Caco-2 (cell line): ENCODE results near the gene XXYLT1. TPM values are rescaled to one million over a fixed set of nuclear protein-coding genes. Genes with fewer than 3 reads are reported as not detected.

Experiments
- BruUV-seq: library from RNA; stranded (reverse); fragments of 400-500 nt; replicated peaks from 2 replicates; lab custom pipeline; 2021; lab: Mats Ljungman, UMichigan
- CTCF ChIA-PET: fragments of 300-600 bp; sonication (Branson Sonifier 250); formaldehyde crosslinking; loops from one replicate; lab custom pipeline; 2022; ENCODE audit warnings: antibody characterized with exemption; lab: Charles Lee
- POLR2A ChIA-PET: fragments of 300-600 bp; sonication (Branson Sonifier 250); formaldehyde crosslinking; loops from one replicate; lab custom pipeline; 2022; ENCODE audit warnings: antibody characterized with exemption; lab: Charles Lee
- DNase-seq, 2 experiments: peaks; one replicate each; pipeline versions ENCODE4 v3.0.0 to v3.0.0-alpha.2; 2020 to 2022
- H3K27me3 ChIP-seq: replicated peaks from 2 replicates; pipeline ENCODE4 v1.6.0; 2011; ENCODE audit warnings: low read length; ENCODE audit not compliant: control insufficient read depth, insufficient read depth
- H3K36me3 ChIP-seq: 2 replicates; pipeline ENCODE4 v1.5.1; 2011; ENCODE audit warnings: low read length; ENCODE audit not compliant: control insufficient read depth, insufficient read depth
- H3K4me1 ChIP-seq: fragments of 250-450 bp; sonication (Bioruptor Pico); 2 replicates; pipeline ENCODE4 v1.5.1; 2020; ENCODE audit warnings: mild to moderate bottlenecking
- H3K4me3 ChIP-seq: 2 replicates; pipeline ENCODE4 v1.5.1; 2011; ENCODE audit warnings: low read depth, mild to moderate bottlenecking, control low read depth, low read length
- H3K9me3 ChIP-seq: fragments of 250-450 bp; sonication (Bioruptor Pico); 2 replicates; pipeline ENCODE4 v1.5.1; 2020; ENCODE audit warnings: mild to moderate bottlenecking, moderate library complexity
- H3K27ac Mint-ChIP-seq: one replicate; pipeline ENCODE4 v1.8.0; 2022; ENCODE audit warnings: mixed read lengths; ENCODE audit not compliant: unreplicated experiment
- H3K27me3 Mint-ChIP-seq: one replicate; pipeline ENCODE4 v1.8.0; 2022; ENCODE audit warnings: mixed read lengths; ENCODE audit not compliant: insufficient read depth, unreplicated experiment
- H3K36me3 Mint-ChIP-seq: one replicate; pipeline ENCODE4 v1.8.0; 2022; ENCODE audit warnings: mild to moderate bottlenecking, mixed read lengths; ENCODE audit not compliant: insufficient read depth, unreplicated experiment
- H3K4me1 Mint-ChIP-seq: one replicate; pipeline ENCODE4 v1.8.0; 2022; ENCODE audit warnings: low read depth, mixed read lengths; ENCODE audit not compliant: unreplicated experiment
- H3K4me3 Mint-ChIP-seq: one replicate; pipeline ENCODE4 v1.8.0; 2022; ENCODE audit warnings: mild to moderate bottlenecking, moderate library complexity, mixed read lengths; ENCODE audit not compliant: unreplicated experiment
- H3K9me3 Mint-ChIP-seq: one replicate; pipeline ENCODE4 v1.8.0; 2022; ENCODE audit warnings: mixed read lengths; ENCODE audit not compliant: unreplicated experiment
- intact Hi-C: fragments of 100-400 bp; cut with micrococcal nuclease; formaldehyde crosslinking; loops from one replicate; pipeline ENCODE4 v1.10.0; 2022; ENCODE audit not compliant: unreplicated experiment
- total RNA-seq: library from RNA; stranded (reverse); gene quantifications from 2 replicates; pipeline ENCODE4 v1.2.3, GENCODE V29; 2022
- TF ChIP-seq, protein P1 (sequence below), 2 experiments: fragments of 200-600 bp in 1 of 2; IDR thresholded peaks; 1 replicate in 1 of 2; 2 replicates in 1 of 2; pipeline versions ENCODE4 v1.5.1 to v1.8.0; 2011 to 2022; ENCODE audit warnings: antibody characterized with exemption in 1 of 2, control low read depth in 1 of 2, inconsistent platforms in 1 of 2, low read depth in 1 of 2, low read length in 1 of 2, mild to moderate bottlenecking in 1 of 2, moderate library complexity in 1 of 2; ENCODE audit not compliant: insufficient read depth in 1 of 2, severe bottlenecking in 1 of 2, unreplicated experiment in 1 of 2

XXYLT1 gene
- total RNA-seq, 1 experiment from 2014 or later, result 14.2 TPM

DNA sequence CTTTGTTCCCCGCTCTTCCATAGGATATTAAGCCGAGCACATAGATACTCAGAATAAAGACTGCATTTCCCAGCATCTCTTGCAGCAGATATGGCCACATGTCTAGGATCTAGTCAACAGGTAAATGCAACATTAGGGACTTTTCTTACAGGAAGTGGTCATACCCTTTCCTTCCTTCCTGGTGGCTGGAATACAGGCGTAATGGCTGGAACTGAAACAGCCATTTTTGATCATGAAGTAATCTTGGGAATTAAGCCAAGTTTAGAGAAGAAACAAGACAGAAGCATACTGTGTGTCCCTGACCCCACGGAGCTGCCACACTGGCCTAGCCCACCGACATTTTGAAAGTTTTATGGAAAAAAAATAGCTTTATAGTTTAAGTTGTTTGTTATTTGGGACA lies 234.0 kb downstream of the XXYLT1 start:
- POLR2A ChIA-PET, result no interaction called here

DNA sequence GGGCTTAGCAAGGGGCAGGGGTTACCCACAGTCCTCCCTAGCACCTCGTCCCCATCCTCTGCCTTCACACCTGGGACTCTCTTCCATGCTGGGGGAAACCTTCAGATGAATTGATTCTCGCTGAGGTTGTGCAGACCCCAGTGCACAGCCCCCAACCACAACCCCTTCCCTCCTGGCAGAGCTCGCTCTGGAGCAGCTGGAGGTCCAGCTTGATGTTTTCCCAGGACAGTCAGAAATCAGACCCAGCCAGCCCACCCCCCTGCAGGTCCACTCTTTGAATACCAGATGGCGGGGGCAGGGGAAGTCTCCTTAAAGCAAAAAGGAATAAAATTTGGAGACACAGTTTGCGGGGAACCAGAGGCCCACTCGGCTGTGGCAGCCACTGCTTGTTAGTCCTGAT lies 234.4 kb downstream of the XXYLT1 start:
- H3K27me3 ChIP-seq, result no peaks in the 10 kb centered on the region
- no peak overlapping the region for H3K4me3 ChIP-seq
- TF ChIP-seq, protein P1, sequence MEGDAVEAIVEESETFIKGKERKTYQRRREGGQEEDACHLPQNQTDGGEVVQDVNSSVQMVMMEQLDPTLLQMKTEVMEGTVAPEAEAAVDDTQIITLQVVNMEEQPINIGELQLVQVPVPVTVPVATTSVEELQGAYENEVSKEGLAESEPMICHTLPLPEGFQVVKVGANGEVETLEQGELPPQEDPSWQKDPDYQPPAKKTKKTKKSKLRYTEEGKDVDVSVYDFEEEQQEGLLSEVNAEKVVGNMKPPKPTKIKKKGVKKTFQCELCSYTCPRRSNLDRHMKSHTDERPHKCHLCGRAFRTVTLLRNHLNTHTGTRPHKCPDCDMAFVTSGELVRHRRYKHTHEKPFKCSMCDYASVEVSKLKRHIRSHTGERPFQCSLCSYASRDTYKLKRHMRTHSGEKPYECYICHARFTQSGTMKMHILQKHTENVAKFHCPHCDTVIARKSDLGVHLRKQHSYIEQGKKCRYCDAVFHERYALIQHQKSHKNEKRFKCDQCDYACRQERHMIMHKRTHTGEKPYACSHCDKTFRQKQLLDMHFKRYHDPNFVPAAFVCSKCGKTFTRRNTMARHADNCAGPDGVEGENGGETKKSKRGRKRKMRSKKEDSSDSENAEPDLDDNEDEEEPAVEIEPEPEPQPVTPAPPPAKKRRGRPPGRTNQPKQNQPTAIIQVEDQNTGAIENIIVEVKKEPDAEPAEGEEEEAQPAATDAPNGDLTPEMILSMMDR (IDR thresholded peaks at IDR 0.05; ENCODE audit: insufficient read depth in 1 of 2, low read depth in 1 of 2, low read length in 1 of 2, severe bottlenecking in 1 of 2, unreplicated experiment in 1 of 2), result no peak
- Mint-ChIP-seq H3K4me1 (peaks cover 20% of the 10 kb centered on the region), H3K27me3 (no peaks in the 10 kb centered on the region), H3K36me3 (no peaks in the 10 kb centered on the region), H3K9me3 (no peaks in the 10 kb centered on the region), H3K4me3 (no peak overlapping the region), H3K27ac (no peak overlapping the region)
- H3K9me3 ChIP-seq, result no peaks in the 10 kb centered on the region
- no TSS peak for BruUV-seq
- H3K4me1 ChIP-seq, result peaks cover 40% of the 10 kb centered on the region
- POLR2A ChIA-PET, result no interaction called here
- H3K36me3 ChIP-seq, result no peaks in the 10 kb centered on the region
- DNase-seq, result no peak
- intact Hi-C loops, result no loop called here
- CTCF ChIA-PET, result no interaction called here

More for the DNA sequence above, 234.0 kb downstream of the XXYLT1 start:
- Mint-ChIP-seq H3K9me3 (no peaks in the 10 kb centered on the region), H3K27me3 (no peaks in the 10 kb centered on the region), H3K4me1 (peaks cover 17% of the 10 kb centered on the region), H3K36me3 (no peaks in the 10 kb centered on the region), H3K27ac (no peak overlapping the region), H3K4me3 (no peak overlapping the region)
- Histone ChIP-seq H3K4me3 (no peak overlapping the region), H3K9me3 (no peaks in the 10 kb centered on the region), H3K4me1 (peaks cover 36% of the 10 kb centered on the region), H3K36me3 (no peaks in the 10 kb centered on the region), H3K27me3 (no peaks in the 10 kb centered on the region)
- TF ChIP-seq, protein P1 (IDR thresholded peaks at IDR 0.05; ENCODE audit: insufficient read depth in 1 of 2, low read depth in 1 of 2, low read length in 1 of 2, severe bottlenecking in 1 of 2, unreplicated experiment in 1 of 2), result no peak
- no peak for DNase-seq
- CTCF ChIA-PET, result no interaction called here
- intact Hi-C loops, result no loop called here
- no TSS peak for BruUV-seq

DNA sequence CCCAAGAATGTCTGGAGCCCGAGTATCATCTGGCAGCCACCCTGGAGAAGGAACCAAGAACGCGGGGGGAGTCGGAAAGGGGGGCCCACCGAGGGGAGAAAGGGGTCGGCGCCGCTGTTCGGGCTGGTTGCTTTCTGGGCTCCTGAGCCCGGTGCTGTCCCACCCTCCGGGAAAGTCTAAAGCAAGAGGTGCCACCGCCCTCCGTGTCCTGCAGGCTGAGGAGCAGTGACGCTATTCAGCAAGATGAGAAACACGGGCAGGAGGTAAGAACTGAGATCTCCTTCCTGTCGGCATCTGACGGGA lies 234.8 kb downstream of the XXYLT1 start:
- CTCF ChIA-PET, result no interaction called here
- no peaks in the 10 kb centered on the region for H3K36me3 ChIP-seq
- Mint-ChIP-seq H3K27ac (no peak overlapping the region), H3K4me1 (peaks cover 20% of the 10 kb centered on the region), H3K4me3 (no peak overlapping the region), H3K9me3 (no peaks in the 10 kb centered on the region), H3K36me3 (no peaks in the 10 kb centered on the region), H3K27me3 (no peaks in the 10 kb centered on the region)
- no peak for DNase-seq
- H3K4me3 ChIP-seq, result no peak overlapping the region
- BruUV-seq, result no TSS peak
- H3K4me1 ChIP-seq, result peaks cover 44% of the 10 kb centered on the region
- intact Hi-C loops, result no loop called here
- H3K9me3 ChIP-seq, result no peaks in the 10 kb centered on the region
- TF ChIP-seq, protein P1 (IDR thresholded peaks at IDR 0.05; ENCODE audit: insufficient read depth in 1 of 2, low read depth in 1 of 2, low read length in 1 of 2, severe bottlenecking in 1 of 2, unreplicated experiment in 1 of 2), result no peak
- H3K27me3 ChIP-seq, result no peaks in the 10 kb centered on the region
- POLR2A ChIA-PET, result no interaction called here
